Urothelium cell line (cell line): ENCODE results near the gene CCR2.
"Not testable (repeated sequence)": the region's sequence is repeated elsewhere in the genome, so short reads cannot be mapped to it uniquely, and the experiment has no call there.

ENCODE experiments used
- DNase-seq: peaks from one replicate; pipeline ENCODE4 v3.0.0; 2011; ENCODE audit warnings: low spot score, mixed read lengths
- FAIRE-seq: peaks from 2 replicates; lab custom pipeline; 2011; peaks lifted over from hg19 to GRCh38; lab: Jason Lieb, UNC

Gene CCR2

DNA sequence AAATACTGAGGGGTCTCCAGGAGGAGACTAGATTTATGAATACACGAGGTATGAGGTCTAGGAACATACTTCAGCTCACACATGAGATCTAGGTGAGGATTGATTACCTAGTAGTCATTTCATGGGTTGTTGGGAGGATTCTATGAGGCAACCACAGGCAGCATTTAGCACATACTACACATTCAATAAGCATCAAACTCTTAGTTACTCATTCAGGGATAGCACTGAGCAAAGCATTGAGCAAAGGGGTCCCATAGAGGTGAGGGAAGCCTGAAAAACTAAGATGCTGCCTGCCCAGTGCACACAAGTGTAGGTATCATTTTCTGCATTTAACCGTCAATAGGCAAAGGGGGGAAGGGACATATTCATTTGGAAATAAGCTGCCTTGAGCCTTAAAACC lies 21.3 kb downstream of the CCR2 start:
- no peak for FAIRE-seq
- no peak for DNase-seq

DNA sequence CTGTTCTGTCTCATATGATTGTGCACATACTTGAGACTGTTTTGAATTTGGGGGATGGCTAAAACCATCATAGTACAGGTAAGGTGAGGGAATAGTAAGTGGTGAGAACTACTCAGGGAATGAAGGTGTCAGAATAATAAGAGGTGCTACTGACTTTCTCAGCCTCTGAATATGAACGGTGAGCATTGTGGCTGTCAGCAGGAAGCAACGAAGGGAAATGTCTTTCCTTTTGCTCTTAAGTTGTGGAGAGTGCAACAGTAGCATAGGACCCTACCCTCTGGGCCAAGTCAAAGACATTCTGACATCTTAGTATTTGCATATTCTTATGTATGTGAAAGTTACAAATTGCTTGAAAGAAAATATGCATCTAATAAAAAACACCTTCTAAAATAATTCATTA lies 21.9 kb downstream of the CCR2 start:
- DNase-seq (no peak), FAIRE-seq (no peak)

DNA sequence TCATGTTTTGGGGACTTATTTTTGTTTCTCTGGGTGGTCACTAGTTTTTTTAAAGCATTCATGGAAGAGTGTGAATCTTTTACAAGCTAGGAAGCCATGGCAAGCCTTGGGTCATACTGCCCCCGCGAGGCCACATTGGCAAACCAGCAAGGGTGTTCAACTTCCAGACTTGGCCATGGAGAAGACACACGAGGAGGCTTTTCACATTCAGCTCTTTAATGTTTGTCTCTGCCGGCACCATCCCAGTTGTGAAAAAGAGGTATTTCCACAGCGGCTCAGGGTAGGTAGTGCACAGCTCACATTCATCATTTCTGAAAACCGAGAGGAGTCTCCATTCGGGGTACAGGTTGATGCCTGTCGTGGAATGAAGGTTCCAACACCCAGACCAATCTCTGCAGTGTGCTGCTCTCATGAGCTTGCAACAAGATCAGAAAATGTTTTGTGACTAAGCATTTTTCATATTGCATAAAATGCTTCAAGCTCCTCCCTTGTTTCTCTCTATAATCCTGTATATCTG lies 24.6 kb downstream of the CCR2 start:
- FAIRE-seq: no peak
- DNase-seq: peak; percentile 79

DNA sequence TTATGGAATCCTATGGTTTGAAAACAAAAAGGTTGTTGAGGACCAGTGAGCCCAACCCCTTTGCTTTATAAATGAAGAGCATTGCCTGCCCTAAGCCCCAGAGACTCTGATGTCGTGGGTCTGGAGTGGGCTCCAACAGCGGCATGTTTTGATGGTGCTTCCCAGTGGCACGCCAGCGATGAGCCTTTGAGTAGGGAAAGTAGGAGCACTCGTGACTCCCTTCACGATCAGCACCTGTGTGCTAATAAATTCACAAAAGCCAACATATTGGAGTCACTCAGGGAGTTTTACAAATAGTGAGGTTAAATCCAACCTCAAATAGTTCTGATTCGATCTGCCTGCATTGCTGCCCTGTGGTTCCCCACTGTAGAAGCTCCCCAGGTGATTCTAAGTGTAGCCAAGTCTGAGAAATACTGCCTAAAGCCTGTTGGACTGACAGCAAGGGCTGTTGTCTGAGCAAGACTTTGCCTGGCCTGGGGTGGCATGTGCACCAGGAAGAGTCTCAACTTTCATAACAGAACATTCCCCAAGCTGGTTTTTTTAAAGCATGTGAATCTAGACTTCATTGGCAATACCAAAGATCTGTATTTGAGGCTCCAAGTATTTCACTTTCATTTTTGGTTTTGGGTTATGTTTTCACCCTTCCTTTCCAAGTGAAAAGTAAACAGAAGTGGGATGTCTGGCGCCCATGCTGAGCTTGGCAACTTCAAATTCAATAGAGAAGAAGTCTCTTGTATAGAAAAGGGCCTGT lies 26.7 kb downstream of the CCR2 start:
- FAIRE-seq (no peak), DNase-seq (no peak)

DNA sequence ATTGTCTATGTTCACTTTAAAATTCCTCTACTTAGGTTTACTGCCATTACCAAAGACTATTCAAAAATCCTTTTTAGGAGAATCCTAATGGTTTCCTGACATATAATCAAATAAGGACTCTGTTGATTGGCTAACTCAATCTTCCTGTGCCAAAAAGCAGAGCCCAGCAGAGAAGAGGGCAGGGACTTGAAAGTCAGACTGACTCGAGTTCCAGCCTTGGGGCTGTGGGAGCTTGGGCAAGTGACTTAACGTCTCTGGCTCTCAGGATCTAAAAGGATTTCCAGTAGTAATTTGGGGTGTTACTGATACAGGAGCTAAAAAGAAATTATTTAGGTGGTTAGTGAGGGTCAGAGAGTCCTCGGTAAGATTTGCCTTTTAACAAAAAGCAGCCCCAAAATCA lies 27.7 kb downstream of the CCR2 start:
- FAIRE-seq (no peak), DNase-seq (no peak)

DNA sequence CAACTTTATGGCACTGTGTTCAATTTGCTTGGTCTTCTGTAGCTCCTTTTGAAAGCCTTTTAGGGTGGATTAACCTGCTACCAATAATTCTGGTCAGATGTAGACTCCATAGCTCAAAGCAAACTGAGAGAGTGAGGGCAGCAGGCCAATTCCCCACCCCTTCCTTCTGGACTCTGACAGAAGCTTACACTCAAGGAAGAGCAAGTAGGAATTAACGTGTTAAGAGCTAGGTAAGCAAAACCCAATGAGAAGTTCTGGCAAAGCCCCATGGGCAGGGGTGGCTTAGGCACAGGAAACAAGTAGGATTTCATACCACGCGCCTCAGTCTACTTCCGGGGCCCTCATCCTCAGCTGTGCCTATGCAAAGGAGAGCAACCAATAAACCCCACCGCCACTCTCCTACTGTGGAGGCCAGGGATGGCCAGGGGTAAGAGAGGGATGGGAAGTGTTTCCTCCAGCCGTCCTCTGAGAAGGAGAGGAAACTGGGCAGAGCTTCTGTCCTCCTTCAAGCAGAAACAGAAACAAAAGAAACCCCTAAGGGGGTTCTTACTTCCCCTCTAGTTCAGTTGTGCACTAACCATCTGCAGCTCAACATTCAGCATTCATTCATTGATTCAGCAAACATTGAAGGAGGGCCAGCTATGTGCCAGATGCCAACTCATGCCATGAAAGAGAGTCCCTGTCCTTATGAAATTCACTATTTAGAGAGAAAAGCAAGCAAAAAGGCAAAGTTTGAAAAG lies 29.5 kb downstream of the CCR2 start:
- FAIRE-seq (peak; percentile 85), DNase-seq (no peak)

DNA sequence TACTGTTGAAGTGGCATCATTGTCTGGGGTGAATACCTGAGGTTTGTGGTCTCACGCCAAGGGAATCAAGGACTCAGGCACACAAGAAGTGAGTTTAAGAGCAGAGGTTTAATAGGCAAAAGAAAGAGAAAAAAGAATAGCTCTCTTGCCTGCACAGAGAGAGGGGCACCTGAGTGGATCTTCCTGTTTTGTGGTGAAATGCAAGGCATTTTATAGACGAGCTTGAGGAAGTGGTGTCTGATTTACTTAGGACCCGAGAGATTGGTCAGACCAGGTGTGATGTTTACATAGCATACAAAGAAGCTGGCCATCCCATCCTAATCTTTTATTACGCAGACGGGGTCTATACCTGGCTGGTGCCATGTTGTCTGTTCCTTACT lies 30.0 kb downstream of the CCR2 start:
- FAIRE-seq: no peak
- DNase-seq: no peak

DNA sequence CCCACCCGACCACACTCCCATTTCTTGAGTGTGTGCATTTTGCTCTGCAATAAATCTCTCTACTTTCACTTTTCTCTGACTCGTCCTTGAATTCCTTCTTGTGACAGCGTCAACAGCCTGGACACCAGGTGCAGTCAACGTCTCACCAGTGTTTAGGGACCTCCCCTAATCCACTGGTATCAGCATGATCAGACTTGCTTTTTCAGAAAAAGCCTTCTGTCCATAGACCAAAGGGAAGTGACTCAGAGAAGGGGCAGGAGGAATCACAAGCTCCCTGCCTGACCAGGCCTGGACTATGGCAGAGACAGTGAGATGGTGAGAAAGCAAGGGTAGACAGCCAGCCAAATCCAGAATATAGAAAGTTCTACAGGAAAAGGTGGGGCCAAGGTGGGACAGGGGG lies 32.3 kb downstream of the CCR2 start:
- FAIRE-seq: peak; percentile 75
- DNase-seq: peak; percentile 82

DNA sequence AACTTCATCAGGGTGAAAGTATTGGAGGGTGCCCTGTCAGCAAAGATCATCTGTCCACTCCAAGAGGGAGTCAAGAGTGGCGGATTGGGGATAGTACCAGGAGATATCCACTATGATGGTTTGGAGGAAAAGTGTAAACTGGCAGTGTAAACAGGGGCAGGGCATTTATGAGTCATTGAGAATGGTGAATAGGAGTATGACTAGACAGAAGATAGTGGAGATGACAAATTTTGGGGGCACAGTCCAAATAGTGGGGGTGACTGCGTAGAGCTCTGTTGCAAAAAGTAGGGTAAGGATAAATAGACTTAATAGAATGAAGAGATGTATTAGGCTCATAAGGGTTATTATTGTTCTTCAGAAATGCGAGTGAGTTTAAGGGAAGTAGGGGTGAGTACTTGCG lies 34.9 kb downstream of the CCR2 start:
- FAIRE-seq, DNase-seq: not testable (repeated sequence)

DNA sequence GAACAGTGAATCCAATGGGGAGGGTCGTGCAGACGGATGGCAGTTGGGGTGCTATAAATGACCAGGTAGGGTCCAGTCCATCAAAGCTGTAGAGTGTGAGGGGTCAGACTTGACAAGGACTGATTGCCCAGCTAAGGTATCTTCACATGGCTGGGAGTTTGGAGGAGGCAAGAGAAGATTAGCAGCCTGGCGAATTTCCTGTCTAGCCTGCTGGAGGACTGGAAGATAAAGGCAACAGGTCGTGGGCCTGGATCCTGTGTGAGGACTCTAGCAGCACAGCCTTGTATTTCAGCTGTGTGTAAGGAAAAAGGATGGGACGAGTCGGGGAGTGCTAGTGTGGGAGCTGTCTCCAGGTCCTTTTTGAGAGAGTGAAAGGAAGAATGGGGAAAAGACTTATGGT lies 35.4 kb downstream of the CCR2 start:
- DNase-seq: no peak
- no peak for FAIRE-seq

DNA sequence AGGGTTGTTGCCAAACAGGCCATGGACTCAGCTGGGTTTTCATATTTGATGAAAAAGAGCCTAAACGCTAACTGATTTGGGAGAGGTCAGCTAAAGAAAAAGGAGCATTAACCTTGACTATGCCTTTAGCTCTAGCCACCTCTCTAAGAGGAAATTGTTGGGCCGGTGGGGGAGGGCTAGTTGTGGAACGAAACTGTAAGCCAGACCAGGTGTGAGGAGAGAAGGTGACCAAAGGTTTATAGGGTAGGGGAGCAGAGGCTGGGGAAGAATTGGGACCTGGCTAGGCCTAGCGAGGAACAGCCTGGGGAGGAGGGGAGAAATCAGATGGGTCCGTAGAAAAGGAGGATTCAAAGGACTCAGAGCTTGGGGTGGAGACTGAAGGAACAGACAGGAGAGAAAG lies 37.6 kb downstream of the CCR2 start:
- FAIRE-seq, DNase-seq: not testable (repeated sequence)

DNA sequence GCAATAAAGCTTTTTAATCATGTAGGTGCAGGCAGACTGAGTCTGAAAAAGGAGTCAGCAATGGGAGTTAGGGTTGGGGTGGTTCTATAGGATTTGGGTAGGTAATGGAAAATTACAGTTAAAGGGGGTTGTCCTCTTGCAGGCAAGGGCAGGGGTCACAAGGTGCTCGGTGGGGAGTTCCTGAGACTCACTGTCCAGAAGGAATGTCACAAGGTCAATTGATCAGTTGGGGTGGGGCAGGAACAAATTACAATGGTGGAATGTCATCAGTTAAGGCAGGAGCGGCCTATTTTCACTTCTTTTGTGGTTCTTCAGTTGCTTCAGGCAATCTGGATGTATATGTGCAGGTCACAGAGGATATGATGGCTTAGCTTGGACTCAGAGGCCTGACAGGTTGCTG lies 39.1 kb downstream of the CCR2 start:
- FAIRE-seq (no peak), DNase-seq (no peak)

DNA sequence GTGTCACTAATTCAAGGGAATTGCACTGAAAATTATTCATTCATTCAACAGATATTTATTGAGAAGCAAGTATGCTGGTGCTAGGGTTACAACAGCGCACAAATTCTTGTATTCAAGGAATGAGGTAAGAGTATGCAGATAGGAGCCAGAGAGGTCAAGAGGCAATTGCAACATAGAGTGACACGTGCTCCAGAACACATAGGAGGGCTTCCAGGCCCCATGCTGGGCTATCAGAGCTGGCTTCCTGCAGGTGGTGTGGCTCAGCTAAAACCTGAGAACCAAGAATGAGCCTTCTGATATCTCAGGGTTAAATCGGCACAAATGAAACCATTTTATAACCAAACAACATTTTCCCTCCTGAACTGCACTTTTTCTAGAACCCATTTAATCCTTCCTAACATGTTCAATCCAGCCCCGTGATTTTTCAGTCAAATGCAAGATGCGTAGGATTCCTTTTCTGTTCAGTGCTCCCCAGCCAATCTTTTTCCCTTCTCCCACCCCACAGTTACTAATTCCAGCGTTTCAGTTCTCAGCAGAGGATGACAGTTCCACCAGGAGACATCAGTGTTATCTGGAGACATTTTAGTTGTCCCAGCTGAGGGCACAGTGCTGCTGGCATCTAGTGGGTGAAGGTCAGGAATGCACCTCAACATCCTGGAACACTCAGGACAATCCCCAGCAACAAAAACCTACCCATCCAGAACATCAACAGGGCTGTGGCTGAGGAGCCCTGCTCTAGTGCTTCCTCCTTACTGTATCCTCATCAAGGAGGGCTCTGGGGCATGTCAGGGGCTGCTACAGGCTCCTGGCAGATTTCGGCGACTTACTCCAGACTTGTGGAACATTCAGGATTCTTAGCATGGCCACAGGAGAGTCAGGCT lies 39.9 kb downstream of the CCR2 start:
- DNase-seq (no peak), FAIRE-seq (no peak)

DNA sequence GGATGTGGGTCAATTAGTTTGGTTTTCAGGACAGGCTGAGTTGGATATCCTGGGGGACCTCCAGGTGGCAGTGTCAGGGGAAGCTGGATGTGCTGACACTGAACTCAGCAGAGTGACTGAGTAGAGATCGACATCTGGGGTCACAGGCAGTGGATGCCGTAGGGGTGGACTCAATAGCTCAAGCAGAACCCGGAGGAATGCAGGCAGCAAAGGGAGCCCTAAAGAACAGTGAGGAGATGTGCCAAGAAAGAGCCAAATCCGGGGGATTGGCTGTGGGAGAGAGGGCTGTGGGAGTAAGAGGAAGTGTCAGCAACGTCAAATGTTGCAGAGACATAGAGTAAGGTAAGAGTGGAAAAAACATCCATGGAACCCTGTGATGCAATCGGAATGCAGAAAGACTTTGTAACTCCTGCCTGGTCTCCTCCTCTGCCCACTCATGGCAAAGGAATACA lies 41.3 kb downstream of the CCR2 start:
- FAIRE-seq: no peak
- DNase-seq: no peak

DNA sequence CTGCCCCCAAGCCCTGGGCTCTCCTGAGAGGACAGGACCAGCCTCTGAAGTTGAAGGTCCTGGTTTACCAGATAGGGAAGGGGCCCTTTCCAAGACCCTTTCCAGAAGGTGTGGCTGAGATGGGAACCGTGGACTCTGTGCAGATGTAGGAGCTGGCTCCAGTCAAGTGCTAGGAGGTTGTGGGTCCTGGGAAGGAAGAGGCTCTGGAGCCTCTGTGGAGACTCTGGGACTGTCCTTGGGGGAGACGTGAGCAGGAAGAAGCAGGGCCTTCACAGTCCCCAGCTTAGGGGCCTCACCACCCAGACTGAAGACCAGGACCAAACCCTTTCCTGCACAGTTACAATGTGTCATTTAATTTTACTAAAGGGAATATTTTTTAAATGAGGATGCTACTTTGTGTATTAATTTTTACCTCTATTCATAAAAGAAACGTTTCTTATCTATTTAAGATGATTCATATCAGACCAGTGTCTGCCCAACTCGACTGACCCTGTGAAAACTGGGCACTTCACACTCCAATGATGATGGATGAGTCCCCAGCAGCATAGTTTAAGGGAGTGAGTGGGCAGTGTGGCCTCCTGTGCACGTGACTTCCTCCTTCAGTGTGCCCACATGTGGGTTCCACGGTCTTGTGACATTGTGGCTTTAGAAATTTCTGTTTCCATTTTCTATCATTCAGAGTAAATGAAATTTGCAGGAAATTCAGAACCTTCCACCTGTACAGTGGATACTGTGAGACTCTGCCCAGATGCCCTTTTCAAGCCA lies 42.0 kb downstream of the CCR2 start:
- FAIRE-seq (no peak), DNase-seq (no peak)

DNA sequence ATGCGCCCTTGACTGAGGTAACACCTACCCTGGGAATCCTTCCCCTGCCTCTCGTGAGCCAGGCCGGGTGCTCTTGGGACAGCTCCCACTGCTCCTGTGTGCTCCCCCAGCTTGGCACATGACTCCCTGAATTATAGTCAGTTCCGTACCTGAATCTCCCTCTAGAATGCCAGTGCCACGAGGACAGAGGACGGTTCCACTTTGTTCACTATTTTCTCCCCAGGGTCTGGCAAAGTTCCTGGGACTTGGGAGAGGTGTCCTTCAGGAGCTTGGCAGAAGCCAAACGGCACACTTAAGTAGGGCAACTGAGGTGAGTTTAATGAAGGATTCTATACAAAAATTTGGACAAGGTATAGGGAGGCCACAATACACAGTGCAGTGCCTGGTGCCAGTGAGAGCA lies 43.2 kb downstream of the CCR2 start:
- no peak for DNase-seq
- no peak for FAIRE-seq

DNA sequence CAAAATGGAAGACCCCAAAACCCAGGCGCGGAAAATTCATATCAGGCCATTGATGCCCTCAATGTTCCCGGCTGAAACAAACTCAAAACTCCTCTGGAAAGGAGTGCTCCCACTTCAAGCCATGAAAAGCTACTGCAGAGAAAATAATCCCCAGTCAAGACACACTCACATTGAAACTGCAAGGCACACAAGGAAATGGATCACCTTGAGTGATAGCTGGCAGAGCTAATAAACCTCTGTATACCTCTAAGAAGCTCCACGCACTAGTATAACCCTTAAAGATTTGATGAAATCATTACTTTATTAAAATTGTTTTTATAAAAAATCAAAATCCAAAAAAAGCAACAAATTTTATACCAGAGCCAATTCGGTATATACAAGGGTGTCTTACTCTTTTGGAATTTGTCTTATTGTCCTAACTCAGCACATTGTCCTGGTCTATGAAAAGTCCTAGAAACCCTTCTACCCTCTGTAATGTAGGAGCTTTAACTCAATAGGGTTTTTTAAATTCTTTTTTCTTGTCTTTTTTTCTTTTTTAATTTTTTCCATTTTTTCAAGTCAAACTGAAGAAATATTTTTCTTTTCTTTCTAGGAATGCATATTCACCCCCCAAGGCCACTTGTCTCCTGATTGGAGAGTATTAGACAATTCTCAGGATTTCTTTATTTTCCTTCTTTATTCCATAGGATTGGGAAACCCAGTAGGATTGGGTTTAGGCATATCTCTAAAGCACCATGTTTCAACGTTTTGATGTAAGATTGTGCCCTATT lies 44.5 kb downstream of the CCR2 start:
- no peak for DNase-seq
- FAIRE-seq: no peak

DNA sequence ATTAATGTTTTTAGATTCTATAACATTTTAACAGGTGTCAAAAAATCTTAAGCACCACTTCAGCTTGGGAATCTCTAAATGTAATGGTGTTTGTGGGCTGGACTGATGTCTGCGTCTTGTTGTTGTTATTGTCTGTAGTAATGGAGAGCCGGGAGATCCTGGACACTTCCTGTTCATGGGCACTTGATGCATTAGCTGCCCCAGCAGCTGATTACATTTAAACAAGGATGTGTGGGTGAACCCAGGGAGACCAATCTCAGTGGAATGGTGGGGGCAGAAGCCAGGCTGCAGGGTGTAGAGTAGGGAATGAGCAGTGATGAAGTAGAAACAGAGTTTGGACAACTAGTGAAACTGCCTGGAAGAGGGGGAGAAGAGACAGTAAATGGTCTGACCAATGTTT lies 45.2 kb downstream of the CCR2 start:
- no peak for FAIRE-seq
- no peak for DNase-seq

DNA sequence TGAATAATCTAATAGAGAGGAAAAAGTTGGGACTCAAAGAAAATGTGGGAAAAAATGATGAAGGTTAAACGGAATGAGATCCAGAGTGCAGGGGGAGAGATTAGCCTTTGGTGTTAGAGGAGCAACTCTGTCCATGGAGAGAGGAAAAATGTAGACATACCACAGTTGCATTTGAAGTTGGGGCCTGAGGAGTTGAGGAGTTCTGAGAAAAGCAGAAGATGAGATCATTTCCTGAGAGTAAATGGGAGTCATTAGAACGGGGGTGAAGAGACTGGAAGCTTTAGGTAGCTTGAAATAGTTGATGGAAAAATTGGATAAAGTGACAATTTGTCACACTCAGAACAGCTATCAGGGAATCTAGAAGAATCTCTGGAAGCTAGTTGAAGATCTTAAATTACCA lies 45.6 kb downstream of the CCR2 start:
- no peak for FAIRE-seq
- DNase-seq: no peak
